CD4-positive, alpha-beta T cell (primary cell): Measurements from ENCODE around the gene KCNAB2. TPM values are rescaled to one million over a fixed set of nuclear protein-coding genes. Genes with fewer than 3 reads are reported as not detected.

Source experiments
- ATAC-seq: fragments of 200-7000 bp; cut with Tn5 transposase; one replicate; pipeline ENCODE4 v1.10.0; 2022; ENCODE audit warnings: mild to moderate bottlenecking; ENCODE audit not compliant: poor library complexity
- CTCF ChIA-PET: fragments of 350-600 bp; sonication (Branson Sonifier 250); formaldehyde crosslinking; loops from one replicate; lab custom pipeline; 2021; ENCODE audit warnings: antibody characterized with exemption, inconsistent platforms; lab: Charles Lee
- POLR2A ChIA-PET: fragments of 350-600 bp; sonication (Branson Sonifier 250); formaldehyde crosslinking; loops from one replicate; lab custom pipeline; 2021; ENCODE audit warnings: antibody characterized with exemption, inconsistent platforms; lab: Charles Lee
- DNase-seq, 14 experiments: peaks; one replicate each; pipeline ENCODE4 v3.0.0-alpha.2; 2013 to 2020; ENCODE audit warnings: mixed read lengths in 2 of 14
- H3K27ac ChIP-seq, 2 donors: one replicate each; pipeline versions ENCODE4 v1.5.1 to v1.7.0; 2013; ENCODE audit warnings: low read length in 2 of 2, low read depth in 1 of 2, mild to moderate bottlenecking in 1 of 2
- H3K27me3 ChIP-seq, 2 experiments: 1 replicate in 1 of 2; 2 replicates in 1 of 2; pipeline versions ENCODE4 v1.6.1 to v1.7.0; 2013; ENCODE audit warnings: low read length in 2 of 2, control low read depth in 1 of 2, mild to moderate bottlenecking in 1 of 2, moderate library complexity in 1 of 2; ENCODE audit not compliant: insufficient read depth in 2 of 2, control insufficient read depth in 1 of 2
- H3K36me3 ChIP-seq: one replicate; pipeline ENCODE4 v1.6.1; 2013; ENCODE audit warnings: low read length, control low read depth; ENCODE audit not compliant: insufficient read depth
- H3K4me1 ChIP-seq: one replicate; pipeline ENCODE4 v1.6.1; 2013; ENCODE audit warnings: low read length, control low read depth; ENCODE audit not compliant: insufficient read depth
- H3K4me3 ChIP-seq: one replicate; pipeline ENCODE4 v1.5.1; 2013; ENCODE audit warnings: mild to moderate bottlenecking, low read length, moderate library complexity
- H3K9me3 ChIP-seq, 2 experiments: 1 replicate in 1 of 2; 2 replicates in 1 of 2; pipeline versions ENCODE4 v1.6.1 to v1.7.0; 2013; ENCODE audit warnings: low read length in 2 of 2, mild to moderate bottlenecking in 2 of 2, control low read depth in 1 of 2, moderate library complexity in 1 of 2; ENCODE audit not compliant: control insufficient read depth in 1 of 2, insufficient read depth in 1 of 2
- H3K27ac Mint-ChIP-seq: one replicate; pipeline ENCODE4 v1.8.0; 2020; ENCODE audit warnings: mixed read lengths
- H3K27me3 Mint-ChIP-seq: one replicate; pipeline ENCODE4 v1.8.0; 2021; ENCODE audit warnings: mixed read lengths
- H3K36me3 Mint-ChIP-seq: one replicate; pipeline ENCODE4 v1.8.0; 2021; ENCODE audit warnings: low read depth, mixed read lengths
- H3K4me1 Mint-ChIP-seq: one replicate; pipeline ENCODE4 v1.8.0; 2021; ENCODE audit warnings: low read depth, mixed read lengths
- H3K4me3 Mint-ChIP-seq: one replicate; pipeline ENCODE4 v1.8.0; 2020; ENCODE audit warnings: mild to moderate bottlenecking, mixed read lengths
- H3K9me3 Mint-ChIP-seq: one replicate; pipeline ENCODE4 v1.8.0; 2020; ENCODE audit warnings: mixed read lengths
- intact Hi-C, 2 experiments: fragments of 100-400 bp; cut with DNase I in 1 of 2; cut with micrococcal nuclease in 1 of 2; formaldehyde crosslinking; loops; one replicate each; pipeline versions ENCODE4 v1.15.1 to v1.9.0; 2023 to 2025; cut with DNase I, micrococcal nuclease
- polyA plus RNA-seq, 2 donors: library from polyadenylated mRNA; unstranded; fragments of 120-200 nt; gene quantifications; one replicate each; pipeline ENCODE4 v1.2.1, GENCODE V29; 2013
- total RNA-seq, 174 experiments: library from RNA in 2 of 174; stranded (reverse) in 2 of 174; gene quantifications; one replicate each; pipeline ENCODE4 v1.2.3 and lab custom pipeline; 2021 to 2026
- TF ChIP-seq, protein P1 (sequence below): fragments of 200-600 bp; IDR thresholded peaks from one replicate; pipeline ENCODE4 v1.8.0; 2022; ENCODE audit warnings: antibody characterized with exemption, mild to moderate bottlenecking

KCNAB2 gene
- total RNA-seq (100 to 1,000 TPM; 147 to 155 TPM), total RNA-seq (lab: John Stamatoyannopoulos, UW) (50.5 to 368 (median 191) reads per million in 172 experiments)
- 110 TPM for polyA plus RNA-seq (2013, experiment 1 of 2)
- polyA plus RNA-seq (2013, experiment 2 of 2) = 124 TPM

DNA sequence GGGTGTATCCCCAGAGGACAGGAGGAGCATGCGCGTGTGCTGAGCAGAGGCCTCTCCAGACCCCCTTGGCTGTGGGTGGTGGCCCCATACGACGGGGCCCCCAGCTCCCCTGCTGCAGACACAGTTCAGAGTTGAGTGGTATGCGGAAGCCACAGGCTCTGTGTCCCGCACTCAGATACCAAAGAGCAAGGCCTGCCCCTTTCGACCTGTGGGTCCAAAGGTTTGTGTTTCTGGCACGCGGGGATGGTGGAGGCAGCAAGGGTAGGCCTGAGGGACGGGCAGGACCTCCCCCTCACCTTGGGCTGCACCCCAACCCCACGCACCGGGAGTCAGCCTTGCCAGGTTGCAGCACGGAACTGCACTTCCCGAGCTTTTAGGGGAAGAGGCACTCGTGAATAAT lies at the start of gene KCNAB2:
Gene KCNAB2 (plus strand): TSS at position 328 of the 400 bp plus-strand sequence. CDS start 5,649 bp downstream, outside the sequence.
- peaks cover 52% of the 10 kb centered on the region for H3K36me3 Mint-ChIP-seq
- Histone ChIP-seq H3K36me3 (peaks cover 90% of the 10 kb centered on the region), H3K9me3 (peaks cover 0 to 4% of the 10 kb centered on the region in 2 experiments), H3K27me3 (no peaks in the 10 kb centered on the region), H3K4me3 (no peak within 1 kb of the TSS), H3K4me1 (peaks cover 10% of the 10 kb centered on the region), H3K27ac (no peak within 1 kb of the TSS)
- H3K9me3 Mint-ChIP-seq = no peaks in the 10 kb centered on the region
- intact Hi-C loops = no loop called here
- H3K4me3 Mint-ChIP-seq = no peak within 1 kb of the TSS
- DNase-seq (no peak), ATAC-seq (no peak)
- TF ChIP-seq, protein P1, sequence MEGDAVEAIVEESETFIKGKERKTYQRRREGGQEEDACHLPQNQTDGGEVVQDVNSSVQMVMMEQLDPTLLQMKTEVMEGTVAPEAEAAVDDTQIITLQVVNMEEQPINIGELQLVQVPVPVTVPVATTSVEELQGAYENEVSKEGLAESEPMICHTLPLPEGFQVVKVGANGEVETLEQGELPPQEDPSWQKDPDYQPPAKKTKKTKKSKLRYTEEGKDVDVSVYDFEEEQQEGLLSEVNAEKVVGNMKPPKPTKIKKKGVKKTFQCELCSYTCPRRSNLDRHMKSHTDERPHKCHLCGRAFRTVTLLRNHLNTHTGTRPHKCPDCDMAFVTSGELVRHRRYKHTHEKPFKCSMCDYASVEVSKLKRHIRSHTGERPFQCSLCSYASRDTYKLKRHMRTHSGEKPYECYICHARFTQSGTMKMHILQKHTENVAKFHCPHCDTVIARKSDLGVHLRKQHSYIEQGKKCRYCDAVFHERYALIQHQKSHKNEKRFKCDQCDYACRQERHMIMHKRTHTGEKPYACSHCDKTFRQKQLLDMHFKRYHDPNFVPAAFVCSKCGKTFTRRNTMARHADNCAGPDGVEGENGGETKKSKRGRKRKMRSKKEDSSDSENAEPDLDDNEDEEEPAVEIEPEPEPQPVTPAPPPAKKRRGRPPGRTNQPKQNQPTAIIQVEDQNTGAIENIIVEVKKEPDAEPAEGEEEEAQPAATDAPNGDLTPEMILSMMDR = no peak
- POLR2A ChIA-PET = no interaction called here
- H3K27ac Mint-ChIP-seq = no peak within 1 kb of the TSS
- peaks cover 5% of the 10 kb centered on the region for H3K4me1 Mint-ChIP-seq
- CTCF ChIA-PET = no interaction called here
- H3K27me3 Mint-ChIP-seq = no peaks in the 10 kb centered on the region

DNA sequence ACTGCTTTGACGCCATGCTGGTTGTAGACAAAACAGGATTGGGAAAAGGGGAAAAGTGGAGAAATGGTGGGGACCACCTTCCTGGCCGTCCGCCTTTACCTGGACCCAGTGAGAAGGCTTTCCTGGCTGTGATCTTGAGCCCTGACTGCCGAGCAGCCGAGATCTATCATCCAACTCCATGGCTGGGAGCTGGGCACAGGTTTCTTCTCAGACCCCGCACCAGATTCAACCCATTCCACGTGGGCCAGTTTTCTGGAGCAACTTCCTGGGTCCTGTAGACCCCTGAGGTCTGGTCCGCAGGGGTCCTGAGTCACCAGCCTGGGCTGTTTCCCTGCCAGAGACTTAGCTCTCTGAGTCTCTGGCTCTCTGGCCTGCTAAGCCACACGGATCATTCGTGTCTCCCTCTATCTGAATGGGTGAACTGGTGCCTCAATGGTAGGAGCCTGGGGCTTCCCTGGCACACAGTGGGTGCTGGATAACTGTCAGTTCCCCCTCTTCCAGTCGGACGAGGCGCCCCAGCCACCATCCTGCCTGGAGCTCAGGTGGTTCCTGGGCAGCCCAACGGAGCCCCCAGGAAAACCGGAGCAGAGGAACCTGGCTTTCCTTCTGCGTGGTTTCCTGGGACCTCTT lies 48.9 kb upstream of the KCNAB2 start:
- H3K9me3 Mint-ChIP-seq = no peaks in the 10 kb centered on the region
- Histone ChIP-seq H3K27ac (no peak overlapping the region), H3K9me3 (no peaks in the 10 kb centered on the region), H3K4me1 (peaks cover 49% of the 10 kb centered on the region), H3K36me3 (peaks cover 26% of the 10 kb centered on the region), H3K27me3 (no peaks in the 10 kb centered on the region), H3K4me3 (no peak overlapping the region)
- no peak overlapping the region for H3K4me3 Mint-ChIP-seq
- no peaks in the 10 kb centered on the region for H3K27me3 Mint-ChIP-seq
- intact Hi-C loops = loop anchor here in 1 of 2 experiments (10.0 kb wide), 1 partner anchor 788 kb away; the partner anchor contains the start of gene CAMTA1
- DNase-seq = peak in 1 of 14 experiments; percentile 24
- POLR2A ChIA-PET = interaction anchor here (6.0 kb wide), 1 partner anchor 30 kb away, joined by 92 read pairs; no protein-coding TSS in a partner anchor
- H3K27ac Mint-ChIP-seq = no peak overlapping the region
- CTCF ChIA-PET = no interaction called here
- peaks cover 19% of the 10 kb centered on the region for H3K36me3 Mint-ChIP-seq
- H3K4me1 Mint-ChIP-seq = peaks cover 42% of the 10 kb centered on the region
- no peak for ATAC-seq
- TF ChIP-seq, protein P1 = no peak

DNA sequence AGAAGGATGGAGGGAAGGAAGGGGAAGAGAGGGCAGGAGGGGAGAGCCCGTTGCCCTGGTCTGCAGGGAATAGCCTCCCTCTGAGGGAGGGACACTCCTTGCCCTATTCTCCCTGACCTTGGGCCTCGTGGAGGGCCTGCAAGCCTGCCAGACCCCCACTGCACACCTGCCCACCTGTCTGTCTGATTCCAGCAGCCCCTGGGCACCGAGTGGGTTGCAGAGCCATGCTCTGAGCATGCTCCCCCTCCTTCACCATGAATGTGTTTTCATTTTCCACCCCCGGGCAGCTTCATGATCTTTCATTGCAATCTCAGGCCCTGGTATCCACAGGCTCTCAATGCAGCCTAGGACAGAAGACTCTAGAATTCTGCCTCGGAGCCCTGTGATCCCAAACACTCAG lies 48.4 kb upstream of the KCNAB2 start:
- peak in 1 of 14 experiments; percentile 25 for DNase-seq
- Mint-ChIP-seq H3K9me3 (no peaks in the 10 kb centered on the region), H3K36me3 (peaks cover 17% of the 10 kb centered on the region), H3K27me3 (no peaks in the 10 kb centered on the region), H3K4me3 (no peak overlapping the region), H3K4me1 (peaks cover 40% of the 10 kb centered on the region), H3K27ac (peak overlapping the region; percentile 42)
- no peaks in the 10 kb centered on the region for H3K27me3 ChIP-seq
- TF ChIP-seq, protein P1 = no peak
- H3K36me3 ChIP-seq = peaks cover 26% of the 10 kb centered on the region
- H3K4me1 ChIP-seq = peaks cover 54% of the 10 kb centered on the region
- H3K9me3 ChIP-seq = no peaks in the 10 kb centered on the region
- ChIA-PET POLR2A (interaction anchor here (6.0 kb wide), 1 partner anchor 30 kb away, joined by 92 read pairs; no protein-coding TSS in a partner anchor), CTCF (no interaction called here)
- intact Hi-C loops = loop anchor here in 1 of 2 experiments (10.0 kb wide), 1 partner anchor 787 kb away; the partner anchor contains the start of gene CAMTA1
- ATAC-seq = no peak
- no peak overlapping the region for H3K27ac ChIP-seq
- no peak overlapping the region for H3K4me3 ChIP-seq
